Epithelial cell of prostate (primary cell): Measurements from ENCODE around the gene GTPBP6.
"Not testable (repeated sequence)": the region's sequence is repeated elsewhere in the genome, so short reads cannot be mapped to it uniquely, and the experiment has no call there.

ENCODE experiments used
- DNase-seq: peaks from one replicate; pipeline ENCODE4 v3.0.0-alpha.2; 2011; ENCODE audit warnings: low read depth, low spot score
- H3K27ac ChIP-seq: fragments of 450-650 bp; 2 replicates; pipeline ENCODE4 v1.5.1; 2017; ENCODE audit warnings: mild to moderate bottlenecking

The GTPBP6 gene

DNA sequence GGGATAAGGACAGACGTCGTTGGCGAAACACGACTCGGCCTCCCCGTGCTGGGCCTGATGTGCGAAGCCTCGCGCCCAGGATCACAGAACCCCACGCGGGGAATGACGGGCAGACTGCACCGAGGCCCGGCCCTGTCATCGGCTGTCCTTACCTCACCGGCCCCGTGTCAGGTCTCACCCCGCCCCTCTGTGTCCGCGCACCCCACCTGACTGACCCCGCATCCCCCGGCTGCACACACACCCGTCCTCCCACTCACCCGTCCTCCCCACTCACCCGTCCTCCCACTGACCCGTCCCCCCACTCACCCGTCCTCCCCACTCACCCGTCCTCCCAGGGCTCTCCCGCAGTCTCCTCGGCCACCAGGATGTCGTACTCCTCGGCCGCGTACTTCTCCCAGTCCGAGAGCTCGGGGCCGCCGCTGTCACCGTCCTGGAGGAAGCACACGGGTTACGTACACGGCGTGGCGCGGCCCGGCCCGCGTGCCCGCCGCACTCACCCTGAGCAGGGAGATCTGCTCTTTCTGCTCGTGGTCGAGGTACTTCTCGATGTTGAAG, 19.8 kb upstream of the GTPBP6 start:
- H3K27ac ChIP-seq: no peak overlapping the region
- DNase-seq: no peak

DNA sequence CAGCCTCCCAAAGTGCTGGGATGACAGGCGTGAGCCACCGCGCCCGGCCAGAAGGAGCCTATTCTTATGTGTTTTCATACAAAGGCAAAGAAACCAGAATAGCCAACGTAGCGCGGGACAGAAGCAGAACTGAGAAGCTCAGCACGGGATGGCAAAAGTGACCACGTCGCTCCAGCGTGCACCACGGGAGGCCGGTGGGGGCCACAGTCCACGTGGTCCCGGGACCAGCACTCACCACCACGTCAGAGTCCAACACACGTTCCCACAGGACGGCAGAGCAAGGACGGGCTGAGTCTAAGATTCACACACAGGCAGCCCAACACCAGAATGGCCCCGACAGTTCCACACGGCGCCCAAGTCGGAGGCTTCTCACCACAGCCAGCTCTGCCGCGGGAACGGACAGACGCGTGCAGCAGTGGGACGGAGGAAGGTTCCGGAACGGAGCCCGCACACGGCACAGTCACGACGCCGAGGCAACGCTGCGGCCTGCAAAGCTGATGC, 18.8 kb upstream of the GTPBP6 start:
- no peak for DNase-seq
- no peak overlapping the region for H3K27ac ChIP-seq

DNA sequence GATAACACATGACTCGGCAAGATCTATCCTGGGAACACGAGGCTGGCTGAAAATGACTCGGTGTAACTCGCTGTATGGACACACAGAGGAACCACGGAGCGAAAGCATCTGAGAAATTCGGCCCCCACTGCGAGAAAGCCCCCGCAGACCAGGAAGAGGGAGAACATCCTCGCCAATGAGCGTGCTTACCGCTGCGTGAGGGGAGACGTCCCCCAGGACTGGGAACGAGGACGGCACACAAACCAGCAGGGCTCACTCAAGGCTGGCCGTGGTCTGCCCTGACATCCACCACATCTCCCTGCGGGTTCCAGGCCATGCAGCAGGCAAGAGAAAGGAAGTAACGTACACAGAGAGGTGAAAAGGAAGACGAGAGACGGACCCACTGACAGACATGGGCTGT, 17.6 kb upstream of the GTPBP6 start:
- no peak overlapping the region for H3K27ac ChIP-seq
- no peak for DNase-seq

DNA sequence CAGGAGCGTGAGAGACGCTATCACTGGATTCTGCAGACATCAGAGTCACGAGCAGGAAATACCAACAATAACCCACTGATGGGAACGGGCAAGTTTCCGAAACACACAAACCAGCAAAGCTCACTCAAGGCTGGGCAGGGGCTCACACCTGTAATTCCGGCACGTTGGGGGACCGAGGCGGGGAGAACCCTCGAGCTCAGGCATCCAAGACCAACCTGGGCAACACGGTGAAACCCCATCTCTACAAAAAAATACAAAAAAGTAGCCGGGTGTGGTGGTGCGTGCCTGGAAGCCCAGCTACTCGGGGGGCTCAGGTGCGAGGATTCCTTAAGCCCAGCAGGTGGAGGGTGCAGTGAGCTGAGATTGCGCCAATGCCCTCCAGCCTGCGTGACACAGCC, 17.2 kb upstream of the GTPBP6 start:
- H3K27ac ChIP-seq: no peak overlapping the region
- no peak for DNase-seq

DNA sequence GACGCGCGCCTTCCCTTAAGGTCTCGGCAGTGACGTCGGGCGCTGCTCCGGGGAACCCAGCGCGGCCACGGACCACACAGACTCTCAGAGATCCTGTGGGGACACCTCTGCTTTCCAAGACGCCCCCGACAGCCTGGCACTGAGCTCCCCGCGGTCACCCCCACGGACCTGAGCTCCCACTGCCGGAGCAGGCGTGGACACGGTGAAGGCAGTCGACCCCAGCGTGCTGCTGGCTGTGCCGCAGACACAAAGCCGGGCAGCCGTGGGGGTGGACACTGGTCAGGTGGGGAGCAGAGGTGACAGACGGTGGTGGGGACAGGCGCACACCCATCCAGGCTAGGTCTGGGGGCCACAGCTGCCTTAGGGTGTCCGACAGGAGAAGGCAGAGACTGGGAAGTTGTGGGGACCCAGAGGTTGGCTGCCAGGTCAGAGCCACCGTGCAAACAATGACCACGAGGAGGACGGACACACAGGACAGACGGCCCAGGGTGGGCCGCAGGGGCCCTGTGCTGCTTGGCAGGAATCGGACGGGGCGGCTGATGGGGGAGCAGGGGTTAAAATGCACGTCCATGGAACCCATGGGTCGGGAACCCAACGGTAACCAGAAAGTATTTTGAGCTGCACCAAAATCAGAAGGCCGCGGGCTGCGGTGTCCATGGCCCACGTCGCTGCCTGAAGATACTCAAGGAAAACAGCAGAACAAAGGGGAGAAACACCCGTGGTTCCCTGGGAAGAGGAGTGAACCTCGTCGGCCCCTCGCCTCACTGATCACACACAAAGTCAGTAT, 16.6 kb upstream of the GTPBP6 start:
- H3K27ac ChIP-seq: no peak overlapping the region

GRCh38 chrX:334331-334891, 15.8 kb upstream of the GTPBP6 start:
- no peak overlapping the region for H3K27ac ChIP-seq
- DNase-seq: no peak

More for the DNA sequence above, 16.6 kb upstream of the GTPBP6 start:
- DNase-seq: no peak

- DNase-seq: no peak
- H3K27ac ChIP-seq: no peak overlapping the region
These were observed 15.2 kb upstream of the GTPBP6 start for GRCh38 chrX:333611-334311.

DNA sequence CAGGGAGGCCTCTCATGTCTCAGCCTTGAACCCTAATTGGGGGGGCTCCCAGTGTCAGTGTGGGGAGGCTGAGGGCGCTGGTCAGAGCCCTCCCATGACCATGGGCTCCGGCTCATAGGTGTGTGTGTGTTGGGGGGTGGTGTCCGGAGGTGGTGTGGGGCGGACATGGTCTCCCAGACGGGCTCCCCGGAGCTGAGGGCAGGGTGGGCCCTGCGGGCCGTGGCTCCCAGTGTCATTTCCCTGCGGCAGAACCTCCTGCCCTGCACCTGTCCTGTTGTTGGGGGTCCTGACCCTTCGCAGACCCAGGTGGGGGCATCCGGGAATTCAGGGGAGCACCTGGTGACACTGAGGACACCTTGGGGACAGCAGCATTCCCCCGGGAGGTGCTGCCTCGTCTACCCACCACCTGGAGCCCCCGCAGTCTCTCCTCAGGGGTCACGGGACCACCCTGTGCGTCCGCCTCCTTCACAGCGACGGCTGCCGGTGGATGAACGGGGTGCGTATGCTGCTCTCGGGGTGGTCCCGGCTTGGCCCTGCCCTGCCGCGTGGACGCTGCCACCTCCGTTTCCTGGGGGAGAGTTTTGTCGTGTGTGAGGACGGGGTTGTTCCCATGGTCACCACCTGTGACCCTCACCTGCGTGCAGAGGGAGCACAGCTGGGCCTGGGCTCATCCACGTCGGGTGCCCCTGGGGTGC, 14.5 kb upstream of the GTPBP6 start:
- H3K27ac ChIP-seq: no peak overlapping the region
- DNase-seq: no peak

DNA sequence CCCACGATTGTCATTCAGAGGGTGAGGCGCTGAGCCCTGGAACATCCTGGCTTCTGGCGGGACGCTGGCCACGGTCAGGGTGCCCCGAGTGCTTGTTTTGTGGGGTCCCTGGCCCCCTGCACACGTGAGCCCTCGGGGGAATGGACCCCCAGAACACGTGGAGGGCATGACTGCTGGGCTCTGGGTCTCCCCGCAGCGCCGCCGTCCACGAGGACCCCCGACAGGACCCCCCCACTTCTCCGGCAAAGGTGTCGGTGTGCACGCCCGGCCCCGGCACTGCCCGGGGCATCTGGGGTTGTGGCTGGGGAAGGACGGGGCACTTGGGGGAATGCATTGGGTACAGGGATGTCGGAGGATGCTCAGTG, 13.9 kb upstream of the GTPBP6 start:
- H3K27ac ChIP-seq: no peak overlapping the region
- no peak for DNase-seq

DNA sequence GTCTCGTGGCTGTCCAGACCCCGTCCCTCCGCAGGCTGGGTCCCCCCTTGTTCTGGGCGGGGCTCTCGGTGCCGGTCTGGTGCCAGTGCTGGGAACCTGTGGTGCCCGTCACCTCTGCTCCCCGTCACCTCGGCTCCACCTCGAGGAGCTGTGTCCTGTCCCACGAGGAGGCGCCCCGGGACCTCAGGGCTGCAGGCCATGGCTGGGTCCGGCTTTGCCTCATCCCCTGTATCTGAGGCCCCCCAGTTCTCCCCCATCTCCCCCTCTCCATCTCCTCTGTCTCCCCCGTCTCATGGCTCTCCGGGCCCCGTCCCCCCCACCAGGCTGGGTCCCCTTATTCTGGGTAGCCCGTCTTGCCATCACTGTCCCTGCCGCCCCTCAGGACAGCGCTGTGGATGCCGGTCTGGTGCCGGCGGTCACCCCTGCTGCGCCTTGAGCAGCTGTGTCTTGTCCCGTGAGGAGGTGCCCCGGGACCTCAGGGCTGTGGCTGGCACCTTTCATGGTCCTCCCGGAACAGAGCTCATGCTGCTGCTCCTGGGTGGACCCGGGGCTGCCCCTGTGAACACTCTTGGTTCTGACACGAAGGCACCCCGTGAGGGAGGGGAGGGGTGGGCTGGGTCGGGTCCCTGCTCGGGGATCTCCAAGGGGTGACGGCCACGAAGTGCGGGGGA, 13.4 kb upstream of the GTPBP6 start:
- DNase-seq: no peak
- H3K27ac ChIP-seq: no peak overlapping the region

DNA sequence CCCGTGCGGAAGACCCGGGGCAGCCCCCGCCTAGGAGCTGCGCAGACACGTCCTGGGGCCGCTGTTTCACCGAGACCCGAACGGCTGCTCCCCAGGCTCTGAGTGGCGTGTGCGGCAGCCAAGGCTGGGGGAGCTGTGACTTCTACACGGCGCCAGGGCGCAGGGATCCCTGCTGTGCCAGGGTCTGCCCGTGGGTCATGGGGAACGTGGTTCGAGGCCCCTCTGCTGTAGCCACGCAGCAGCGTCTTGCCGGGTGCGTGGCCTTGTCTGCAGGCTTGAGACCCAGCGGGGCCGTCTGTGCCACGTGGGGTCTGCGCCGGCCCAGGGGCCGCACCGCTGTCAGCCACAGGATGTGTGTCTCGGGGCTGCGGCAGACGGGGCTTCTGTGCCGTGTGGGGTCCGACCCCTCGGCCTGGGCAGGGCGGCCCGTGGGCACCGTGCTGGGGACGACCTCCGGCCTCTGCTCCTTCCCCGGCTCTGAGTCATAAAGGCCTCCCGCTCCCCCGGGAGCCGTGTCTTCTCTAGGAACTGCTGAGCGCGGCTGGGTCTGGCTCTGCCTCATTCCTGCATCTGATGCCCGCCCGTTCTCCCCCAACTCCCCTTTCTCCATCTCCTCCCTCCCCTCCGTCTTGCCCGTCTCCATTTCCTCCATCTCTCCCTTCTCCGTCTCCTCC, 12.7 kb upstream of the GTPBP6 start:
- DNase-seq: no peak
- H3K27ac ChIP-seq: no peak overlapping the region

- no peak overlapping the region for H3K27ac ChIP-seq
These were observed 12.1 kb upstream of the GTPBP6 start for GRCh38 chrX:330726-331150.

GRCh38 chrX:330141-330725, 11.6 kb upstream of the GTPBP6 start:
- not testable (repeated sequence) for H3K27ac ChIP-seq

More at GRCh38 chrX:330726-331150, 12.1 kb upstream of the GTPBP6 start:
- DNase-seq: no peak

DNA sequence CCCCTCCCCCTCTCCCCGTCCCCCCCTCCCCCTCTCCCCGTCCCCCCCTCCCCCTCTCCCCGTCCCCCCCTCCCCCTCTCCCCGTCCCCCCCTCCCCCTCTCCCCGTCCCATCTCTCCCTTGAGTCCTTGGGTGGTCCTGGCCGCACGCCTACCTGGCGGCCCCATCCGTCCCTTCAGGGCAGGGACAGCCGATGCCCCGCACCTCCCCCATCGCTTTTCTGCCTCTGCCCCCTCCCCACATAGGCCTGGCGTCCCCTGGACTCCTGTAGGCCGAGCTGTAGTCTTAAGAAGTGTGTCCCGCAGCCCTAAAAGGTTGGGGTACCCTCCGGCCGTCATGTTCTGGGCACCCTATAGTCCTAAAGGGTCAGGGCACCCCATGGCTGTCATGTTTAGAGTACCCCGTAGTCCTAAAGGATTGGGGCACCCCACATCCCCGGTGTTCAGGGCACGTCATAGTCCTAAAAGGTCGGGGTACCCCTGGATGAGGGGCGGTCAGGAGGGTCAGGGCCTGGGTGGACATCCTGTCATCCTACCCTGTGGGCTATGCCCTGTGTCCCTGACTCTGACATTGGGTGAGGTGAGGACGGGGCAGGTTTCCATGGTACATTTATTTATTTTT, 10.8 kb upstream of the GTPBP6 start:
- H3K27ac ChIP-seq: no peak overlapping the region
- DNase-seq: no peak

More at GRCh38 chrX:330141-330725, 11.6 kb upstream of the GTPBP6 start:
- DNase-seq: not testable (repeated sequence)

DNA sequence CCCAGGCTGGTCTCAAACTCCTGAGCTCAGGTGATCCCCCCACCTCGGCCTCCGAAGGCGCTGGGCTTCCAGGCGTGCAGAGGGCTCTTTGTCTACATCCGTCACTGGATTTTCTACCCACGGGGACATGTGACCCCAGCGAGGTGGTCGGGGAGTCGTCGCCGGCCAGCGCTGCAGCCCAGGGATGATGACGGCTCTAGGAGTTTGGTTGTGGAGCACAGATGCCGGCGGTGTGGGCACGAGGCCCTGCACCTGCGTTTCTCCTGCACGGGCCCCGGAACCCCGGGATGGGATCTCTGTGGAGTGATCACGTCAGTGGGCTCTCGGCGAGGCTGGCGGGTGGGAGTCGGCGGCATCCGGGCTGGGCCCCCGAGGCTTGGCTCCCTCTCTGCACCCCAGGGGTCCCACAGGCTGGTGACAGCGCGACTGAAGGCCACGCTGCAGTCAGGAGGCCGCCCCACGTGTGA, 9.1 kb upstream of the GTPBP6 start:
- H3K27ac ChIP-seq: no peak overlapping the region
- DNase-seq: no peak

GRCh38 chrX:324664-325063, 6.1 kb upstream of the GTPBP6 start:
- not testable (repeated sequence) for H3K27ac ChIP-seq, DNase-seq

GRCh38 chrX:323721-324628, 5.4 kb upstream of the GTPBP6 start:
- peak; percentile 100 for DNase-seq

More at GRCh38 chrX:323721-324628, 5.4 kb upstream of the GTPBP6 start:
- H3K27ac ChIP-seq: no peak overlapping the region
